ENCODE results near the gene THPO.

THPO gene

DNA sequence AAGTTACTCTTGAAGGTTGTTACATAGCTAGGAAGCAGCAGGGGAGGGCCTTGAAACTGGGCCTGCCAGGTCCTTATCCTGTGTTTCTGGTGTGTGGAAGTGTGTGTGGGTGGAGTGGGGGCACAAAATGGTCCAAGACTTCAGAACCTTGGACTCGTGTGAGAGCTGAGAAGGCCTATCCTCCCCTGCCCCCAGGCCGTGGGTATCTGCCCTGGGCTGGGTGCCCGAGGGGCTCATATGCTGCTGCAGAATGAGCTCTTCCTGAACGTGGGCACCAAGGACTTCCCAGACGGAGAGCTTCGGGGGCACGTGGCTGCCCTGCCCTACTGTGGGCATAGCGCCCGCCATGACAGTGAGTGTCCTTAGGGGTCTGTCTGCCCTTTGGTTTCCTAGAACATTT, 6.3 kb upstream of the THPO start:
- no peak overlapping the region for H2AFZ ChIP-seq (ENCODE audit: insufficient read depth, low read length, poor library complexity)
- H3K18ac ChIP-seq (ENCODE audit: low read length), result no peak overlapping the region
- WGBS (ENCODE audit: extremely low coverage, insufficient coverage, insufficient read length), result no CpG with 5 or more reads among the region's 9 CpGs

GRCh38 chr3:184383033-184383740, 5.2 kb upstream of the THPO start:
- Histone ChIP-seq H3K36me3 (ENCODE audit: control insufficient read depth in 1 of 2, insufficient read depth in 2 of 2, low read length in 2 of 2) (peaks cover 1 to 3% of the 10 kb centered on the region in 2 experiments), H2BK12ac (ENCODE audit: low read length) (no peak overlapping the region), H3K9me3 (ENCODE audit: insufficient read depth, low read depth, low read length) (peaks cover 2% of the 10 kb centered on the region), H3K9ac (ENCODE audit: low read length) (no peak overlapping the region), H3K79me2 (ENCODE audit: control insufficient read depth, insufficient read depth, low read length, poor library complexity) (peaks cover 1% of the 10 kb centered on the region), H2AFZ (ENCODE audit: insufficient read depth, low read length, poor library complexity) (no peak overlapping the region), H3K4me2 (ENCODE audit: low read length) (no peak overlapping the region), H3K4me1 (ENCODE audit: control insufficient read depth in 1 of 2, insufficient read depth in 2 of 2, low read length in 2 of 2) (peaks cover 22 to 23% of the 10 kb centered on the region in 2 experiments), H3K79me1 (ENCODE audit: low read length) (peaks cover 6% of the 10 kb centered on the region), H3K27ac (ENCODE audit: low read depth, low read length) (no peak overlapping the region), H2AK5ac (ENCODE audit: low read length) (no peak overlapping the region), H3K14ac (ENCODE audit: low read length) (no peak overlapping the region), H3K18ac (ENCODE audit: low read length) (no peak overlapping the region), H4K91ac (ENCODE audit: low read depth, low read length) (no peak overlapping the region), H4K12ac (ENCODE audit: low read depth, low read length) (no peak overlapping the region), H3K23ac (ENCODE audit: low read length) (no peak overlapping the region), H2BK120ac (ENCODE audit: insufficient read depth, low read length, poor library complexity) (no peak overlapping the region), H4K8ac (ENCODE audit: low read depth, low read length) (no peak overlapping the region), H3K27me3 (ENCODE audit: insufficient read depth, low read length) (peaks cover 19% of the 10 kb centered on the region), H2BK5ac (ENCODE audit: low read depth, low read length, poor library complexity) (no peak overlapping the region), H3K4ac (ENCODE audit: low read depth, low read length) (no peak overlapping the region), H3K4me3 (ENCODE audit: low read depth, low read length) (no peak overlapping the region)
- no CpG with 5 or more reads among the region's 15 CpGs for WGBS (ENCODE audit: extremely low coverage, insufficient coverage, insufficient read length)
- DNase-seq, result no peak

More for the DNA sequence above, 6.3 kb upstream of the THPO start:
- H3K4me1 ChIP-seq (ENCODE audit: control insufficient read depth in 1 of 2, insufficient read depth in 2 of 2, low read length in 2 of 2), result peaks cover 11 to 14% of the 10 kb centered on the region in 2 experiments
- no peak overlapping the region for H3K23ac ChIP-seq (ENCODE audit: low read length)
- peaks cover 4% of the 10 kb centered on the region for H3K9me3 ChIP-seq (ENCODE audit: insufficient read depth, low read depth, low read length)
- no peak overlapping the region for H2BK12ac ChIP-seq (ENCODE audit: low read length)
- H4K91ac ChIP-seq (ENCODE audit: low read depth, low read length), result no peak overlapping the region
- H3K79me1 ChIP-seq (ENCODE audit: low read length), result peaks cover 2% of the 10 kb centered on the region
- no peak overlapping the region for H3K14ac ChIP-seq (ENCODE audit: low read length)
- H3K79me2 ChIP-seq (ENCODE audit: control insufficient read depth, insufficient read depth, low read length, poor library complexity), result peaks cover 1% of the 10 kb centered on the region
- no peak overlapping the region for H3K9ac ChIP-seq (ENCODE audit: low read length)
- H3K27ac ChIP-seq (ENCODE audit: low read depth, low read length), result no peak overlapping the region
- no peak overlapping the region for H2BK120ac ChIP-seq (ENCODE audit: insufficient read depth, low read length, poor library complexity)
- no peak overlapping the region for H4K12ac ChIP-seq (ENCODE audit: low read depth, low read length)
- H3K4me3 ChIP-seq (ENCODE audit: low read depth, low read length), result no peak overlapping the region
- H2AK5ac ChIP-seq (ENCODE audit: low read length), result no peak overlapping the region
- H3K4me2 ChIP-seq (ENCODE audit: low read length), result no peak overlapping the region
- peaks cover 3 to 4% of the 10 kb centered on the region in 2 experiments for H3K36me3 ChIP-seq (ENCODE audit: control insufficient read depth in 1 of 2, insufficient read depth in 2 of 2, low read length in 2 of 2)
- H4K8ac ChIP-seq (ENCODE audit: low read depth, low read length), result no peak overlapping the region
- H2BK5ac ChIP-seq (ENCODE audit: low read depth, low read length, poor library complexity), result no peak overlapping the region
- no peak for DNase-seq
- H3K4ac ChIP-seq (ENCODE audit: low read depth, low read length), result no peak overlapping the region
- peaks cover 19% of the 10 kb centered on the region for H3K27me3 ChIP-seq (ENCODE audit: insufficient read depth, low read length)

DNA sequence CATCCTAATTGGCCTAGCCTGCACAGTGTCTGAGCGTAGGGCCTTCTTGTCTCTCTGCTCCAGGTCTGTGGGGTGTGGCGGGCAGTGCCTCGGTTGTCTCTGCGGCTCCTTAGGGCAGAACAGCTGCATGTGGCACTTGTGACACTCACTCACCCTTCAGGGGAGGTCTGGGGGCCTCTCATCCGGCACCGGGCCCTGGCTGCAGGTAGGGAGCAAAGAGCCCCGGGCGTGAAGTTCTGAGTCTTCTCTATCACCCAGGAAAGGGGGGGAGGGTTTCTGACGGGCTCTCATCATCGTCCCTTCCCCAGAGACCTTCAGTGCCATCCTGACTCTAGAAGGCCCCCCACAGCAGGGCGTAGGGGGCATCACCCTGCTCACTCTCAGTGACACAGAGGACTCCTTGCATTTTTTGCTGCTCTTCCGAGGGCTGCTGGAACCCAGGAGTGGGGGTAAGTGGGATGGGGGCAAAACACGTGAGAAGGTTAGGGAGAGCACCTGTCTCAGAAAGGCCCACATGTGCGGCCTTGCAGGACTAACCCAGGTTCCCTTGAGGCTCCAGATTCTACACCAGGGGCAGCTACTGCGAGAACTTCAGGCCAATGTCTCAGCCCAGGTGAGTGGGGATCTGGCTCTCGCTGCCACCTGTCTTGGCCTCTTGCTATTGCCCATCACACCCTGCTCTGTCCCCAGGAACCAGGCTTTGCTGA, 4.5 kb upstream of the THPO start:
- no peak overlapping the region for H2BK12ac ChIP-seq (ENCODE audit: low read length)
- no peak overlapping the region for H3K4me2 ChIP-seq (ENCODE audit: low read length)
- H2BK120ac ChIP-seq (ENCODE audit: insufficient read depth, low read length, poor library complexity), result no peak overlapping the region
- H3K36me3 ChIP-seq (ENCODE audit: control insufficient read depth in 1 of 2, insufficient read depth in 2 of 2, low read length in 2 of 2), result peaks cover 1 to 3% of the 10 kb centered on the region in 2 experiments
- H3K79me2 ChIP-seq (ENCODE audit: control insufficient read depth, insufficient read depth, low read length, poor library complexity), result peaks cover 1% of the 10 kb centered on the region
- peaks cover 19% of the 10 kb centered on the region for H3K27me3 ChIP-seq (ENCODE audit: insufficient read depth, low read length)
- no peak overlapping the region for H4K91ac ChIP-seq (ENCODE audit: low read depth, low read length)
- no CpG with 5 or more reads among the region's 16 CpGs for WGBS (ENCODE audit: extremely low coverage, insufficient coverage, insufficient read length)
- H4K12ac ChIP-seq (ENCODE audit: low read depth, low read length), result no peak overlapping the region
- H3K18ac ChIP-seq (ENCODE audit: low read length), result no peak overlapping the region
- H3K9me3 ChIP-seq (ENCODE audit: insufficient read depth, low read depth, low read length), result peaks cover 2% of the 10 kb centered on the region
- no peak overlapping the region for H2AFZ ChIP-seq (ENCODE audit: insufficient read depth, low read length, poor library complexity)
- H4K8ac ChIP-seq (ENCODE audit: low read depth, low read length), result no peak overlapping the region
- no peak overlapping the region for H3K23ac ChIP-seq (ENCODE audit: low read length)
- DNase-seq, result no peak
- no peak overlapping the region for H3K27ac ChIP-seq (ENCODE audit: low read depth, low read length)
- H3K79me1 ChIP-seq (ENCODE audit: low read length), result peaks cover 6% of the 10 kb centered on the region
- H3K4ac ChIP-seq (ENCODE audit: low read depth, low read length), result no peak overlapping the region
- H2BK5ac ChIP-seq (ENCODE audit: low read depth, low read length, poor library complexity), result no peak overlapping the region
- H3K4me1 ChIP-seq (ENCODE audit: control insufficient read depth in 1 of 2, insufficient read depth in 2 of 2, low read length in 2 of 2), result peaks cover 26 to 27% of the 10 kb centered on the region in 2 experiments
- no peak overlapping the region for H3K14ac ChIP-seq (ENCODE audit: low read length)
- H2AK5ac ChIP-seq (ENCODE audit: low read length), result no peak overlapping the region
- no peak overlapping the region for H3K9ac ChIP-seq (ENCODE audit: low read length)
- no peak overlapping the region for H3K4me3 ChIP-seq (ENCODE audit: low read depth, low read length)

DNA sequence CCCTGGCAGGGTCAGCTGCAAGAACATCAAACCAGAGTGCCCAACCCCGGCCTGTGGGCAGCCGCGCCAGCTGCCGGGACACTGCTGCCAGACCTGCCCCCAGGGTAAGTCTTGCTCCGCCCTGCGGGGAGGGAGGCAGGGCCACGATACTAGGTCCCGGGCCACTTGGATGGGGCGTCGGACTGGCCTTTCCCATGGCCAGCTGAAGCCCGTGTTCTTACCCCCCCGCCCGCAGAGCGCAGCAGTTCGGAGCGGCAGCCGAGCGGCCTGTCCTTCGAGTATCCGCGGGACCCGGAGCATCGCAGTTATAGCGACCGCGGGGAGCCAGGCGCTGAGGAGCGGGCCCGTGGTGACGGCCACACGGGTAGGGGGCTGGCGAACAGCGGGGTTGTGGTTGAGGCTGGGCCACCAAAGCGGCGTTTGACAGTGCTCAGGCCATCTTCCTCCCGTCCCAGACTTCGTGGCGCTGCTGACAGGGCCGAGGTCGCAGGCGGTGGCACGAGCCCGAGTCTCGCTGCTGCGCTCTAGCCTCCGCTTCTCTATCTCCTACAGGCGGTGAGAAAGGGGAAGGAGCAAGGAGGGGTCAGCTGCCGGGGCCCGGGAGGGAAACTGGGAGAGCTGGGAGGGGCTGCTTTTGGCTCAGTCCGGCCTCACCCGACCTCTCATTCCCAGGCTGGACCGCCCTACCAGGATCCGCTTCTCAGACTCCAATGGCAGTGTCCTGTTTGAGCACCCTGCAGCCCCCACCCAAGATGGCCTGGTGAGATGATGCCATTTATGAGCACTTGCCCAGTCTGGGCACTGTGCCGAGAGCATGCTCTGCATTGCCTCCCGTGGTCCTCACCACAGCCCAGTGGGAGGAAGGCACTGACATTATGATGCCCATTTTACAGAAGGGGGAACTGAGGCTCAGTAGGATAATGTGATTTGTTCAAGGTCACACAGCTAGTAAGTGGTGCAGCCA, 3.5 kb upstream of the THPO start:
- H3K4me2 ChIP-seq (ENCODE audit: low read length), result peak overlapping the region; percentile 86
- H3K36me3 ChIP-seq (ENCODE audit: control insufficient read depth in 1 of 2, insufficient read depth in 2 of 2, low read length in 2 of 2), result peaks cover 1 to 3% of the 10 kb centered on the region in 2 experiments
- no peak overlapping the region for H3K18ac ChIP-seq (ENCODE audit: low read length)
- no CpG with 5 or more reads among the region's 55 CpGs for WGBS (ENCODE audit: extremely low coverage, insufficient coverage, insufficient read length)
- no peak overlapping the region for H3K4ac ChIP-seq (ENCODE audit: low read depth, low read length)
- H3K14ac ChIP-seq (ENCODE audit: low read length), result no peak overlapping the region
- no peak overlapping the region for H2BK5ac ChIP-seq (ENCODE audit: low read depth, low read length, poor library complexity)
- peak overlapping the region; percentile 27 for H4K8ac ChIP-seq (ENCODE audit: low read depth, low read length)
- H3K23ac ChIP-seq (ENCODE audit: low read length), result no peak overlapping the region
- no peak overlapping the region for H4K91ac ChIP-seq (ENCODE audit: low read depth, low read length)
- no peak overlapping the region for H3K27ac ChIP-seq (ENCODE audit: low read depth, low read length)
- peak overlapping the region; percentile 16 for H2BK12ac ChIP-seq (ENCODE audit: low read length)
- H3K4me3 ChIP-seq (ENCODE audit: low read depth, low read length), result no peak overlapping the region
- H3K4me1 ChIP-seq (ENCODE audit: control insufficient read depth in 1 of 2, insufficient read depth in 2 of 2, low read length in 2 of 2), result peaks cover 26 to 27% of the 10 kb centered on the region in 2 experiments
- H2AK5ac ChIP-seq (ENCODE audit: low read length), result no peak overlapping the region
- peak in 1 of 2 donors; percentile 31 for DNase-seq
- no peak overlapping the region for H4K12ac ChIP-seq (ENCODE audit: low read depth, low read length)
- H3K79me2 ChIP-seq (ENCODE audit: control insufficient read depth, insufficient read depth, low read length, poor library complexity), result peaks cover 1% of the 10 kb centered on the region
- H2AFZ ChIP-seq (ENCODE audit: insufficient read depth, low read length, poor library complexity), result no peak overlapping the region
- no peak overlapping the region for H3K9ac ChIP-seq (ENCODE audit: low read length)
- peaks cover 6% of the 10 kb centered on the region for H3K79me1 ChIP-seq (ENCODE audit: low read length)
- peaks cover 19% of the 10 kb centered on the region for H3K27me3 ChIP-seq (ENCODE audit: insufficient read depth, low read length)
- H3K9me3 ChIP-seq (ENCODE audit: insufficient read depth, low read depth, low read length), result peaks cover 2% of the 10 kb centered on the region
- H2BK120ac ChIP-seq (ENCODE audit: insufficient read depth, low read length, poor library complexity), result no peak overlapping the region
